IMR-90 (cell line): ENCODE results near the gene AKAP3. TPM values are rescaled to one million over a fixed set of nuclear protein-coding genes. Genes with fewer than 3 reads are reported as not detected.

ENCODE experiments used
- ATAC-seq: fragments of 200-7000 bp; cut with Tn5 transposase; 2 replicates; pipeline ENCODE4 v1.9.1; 2020; ENCODE audit warnings: low read depth, mild to moderate bottlenecking, moderate library complexity
- BruUV-seq: library from RNA; stranded (reverse); fragments of 400-500 nt; replicated peaks from 2 replicates; lab custom pipeline; 2021; lab: Mats Ljungman, UMichigan
- CTCF ChIA-PET: fragments of 300-600 bp; formaldehyde crosslinking; extraction: SDS; loops from one replicate; lab custom pipeline; 2021; ENCODE audit warnings: antibody characterized with exemption; lab: Yijun Ruan, JAX
- POLR2A ChIA-PET: fragments of 300-600 bp; sonication (Branson Sonifier 250); formaldehyde crosslinking; loops from one replicate; lab custom pipeline; 2022; ENCODE audit warnings: antibody characterized with exemption; ENCODE audit not compliant: unreplicated experiment; lab: Charles Lee
- DNase-seq: peaks from one replicate; pipeline ENCODE4 v3.0.0; 2013
- H2AFZ ChIP-seq: replicated peaks from 2 replicates; pipeline ENCODE3; 2013; ENCODE audit warnings: low read length, mild to moderate bottlenecking; ENCODE audit not compliant: poor library complexity
- H2AK5ac ChIP-seq: 2 replicates; pipeline ENCODE4 v1.6.1; 2013; ENCODE audit warnings: low read depth, low read length, inconsistent platforms
- H2AK9ac ChIP-seq: replicated peaks from 2 replicates; pipeline ENCODE3; 2013; ENCODE audit warnings: mild to moderate bottlenecking, low read depth, low read length, moderate library complexity; ENCODE audit not compliant: poor library complexity
- H2BK120ac ChIP-seq: 2 replicates; pipeline ENCODE4 v1.6.1; 2013; ENCODE audit warnings: low read depth, low read length, inconsistent platforms
- H2BK15ac ChIP-seq: 3 replicates; pipeline ENCODE4 v1.6.1; 2013; ENCODE audit warnings: low read depth, low read length, inconsistent platforms
- H2BK20ac ChIP-seq: 2 replicates; pipeline ENCODE4 v1.6.1; 2013; ENCODE audit warnings: low read depth, mild to moderate bottlenecking, inconsistent platforms, low read length, moderate library complexity
- H2BK5ac ChIP-seq: 2 replicates; pipeline ENCODE4 v1.6.1; 2013; ENCODE audit warnings: mild to moderate bottlenecking, low read depth, low read length, inconsistent platforms; ENCODE audit not compliant: poor library complexity, severe bottlenecking
- H3K14ac ChIP-seq: replicated peaks from 2 replicates; pipeline ENCODE4 v1.6.1; 2013; ENCODE audit warnings: low read depth, low read length, inconsistent platforms
- H3K18ac ChIP-seq: 2 replicates; pipeline ENCODE4 v1.6.1; 2013; ENCODE audit warnings: low read depth, low read length, control low read depth
- H3K23ac ChIP-seq: 2 replicates; pipeline ENCODE4 v1.6.1; 2013; ENCODE audit warnings: low read depth, low read length, inconsistent platforms
- H3K27ac ChIP-seq: 2 replicates; pipeline ENCODE4 v1.5.1; 2013; ENCODE audit warnings: mild to moderate bottlenecking, control low read depth, low read length; ENCODE audit not compliant: insufficient read depth
- H3K27me3 ChIP-seq: 2 replicates; pipeline ENCODE4 v1.6.1; 2013; ENCODE audit warnings: low read length; ENCODE audit not compliant: control insufficient read depth, insufficient read depth
- H3K36me3 ChIP-seq: 2 replicates; pipeline ENCODE4 v1.6.1; 2013; ENCODE audit warnings: low read length, mixed read lengths; ENCODE audit not compliant: control insufficient read depth, insufficient read depth
- H3K4ac ChIP-seq: 2 replicates; pipeline ENCODE4 v1.6.1; 2013; ENCODE audit warnings: low read depth, low read length, inconsistent platforms
- H3K4me1 ChIP-seq: 2 replicates; pipeline ENCODE4 v1.6.1; 2013; ENCODE audit warnings: low read length, mixed read lengths; ENCODE audit not compliant: control insufficient read depth, insufficient read depth
- H3K4me2 ChIP-seq: 2 replicates; pipeline ENCODE4 v1.6.1; 2013; ENCODE audit warnings: low read depth, mild to moderate bottlenecking, control low read depth, low read length, moderate library complexity
- H3K4me3 ChIP-seq: 2 replicates; pipeline ENCODE4 v1.5.1; 2013; ENCODE audit warnings: low read depth, mild to moderate bottlenecking, control low read depth, low read length, moderate library complexity; ENCODE audit not compliant: insufficient read depth
- H3K56ac ChIP-seq: 2 replicates; pipeline ENCODE4 v1.6.1; 2013; ENCODE audit warnings: low read length, inconsistent platforms; ENCODE audit not compliant: insufficient read depth; ENCODE audit errors: extremely low read depth
- H3K79me1 ChIP-seq, 2 experiments: 2 replicates each; pipeline ENCODE4 v1.6.1; 2013; ENCODE audit warnings: low read length in 2 of 2, inconsistent platforms in 1 of 2, low read depth in 1 of 2
- H3K9ac ChIP-seq: 2 replicates; pipeline ENCODE4 v1.6.1; 2013; ENCODE audit warnings: low read depth, low read length, control low read depth
- H3K9me1 ChIP-seq: 2 replicates; pipeline ENCODE4 v1.6.1; 2013; ENCODE audit warnings: low read length, inconsistent platforms; ENCODE audit not compliant: insufficient read depth
- H3K9me3 ChIP-seq: 2 replicates; pipeline ENCODE4 v1.6.1; 2013; ENCODE audit warnings: low read length; ENCODE audit not compliant: control insufficient read depth, insufficient read depth
- H4K20me1 ChIP-seq: 2 replicates; pipeline ENCODE4 v1.6.1; 2013; ENCODE audit warnings: low read length, inconsistent platforms; ENCODE audit not compliant: insufficient read depth
- H4K5ac ChIP-seq: 2 replicates; pipeline ENCODE4 v1.6.1; 2013; ENCODE audit warnings: mild to moderate bottlenecking, low read depth, low read length, control low read depth
- H4K8ac ChIP-seq, 2 experiments: 2 replicates each; pipeline ENCODE4 v1.6.1; 2013; ENCODE audit warnings: low read depth in 2 of 2, low read length in 2 of 2, control low read depth in 1 of 2, inconsistent platforms in 1 of 2
- H4K91ac ChIP-seq: 2 replicates; pipeline ENCODE4 v1.6.1; 2013; ENCODE audit warnings: low read depth, low read length, inconsistent platforms; ENCODE audit not compliant: insufficient read depth
- BHLHE40 ChIP-seq: fragments of 150-350 bp; IDR thresholded peaks from 2 replicates; pipeline ENCODE4 v1.6.1; 2016; ENCODE audit warnings: mild to moderate bottlenecking, low read depth, low read length
- CEBPB ChIP-seq: IDR thresholded peaks from 2 replicates; pipeline ENCODE4 v1.6.1; 2012; ENCODE audit warnings: low read depth, low read length, improper control_type of control experiment
- CHD1 ChIP-seq: IDR thresholded peaks from 2 replicates; pipeline ENCODE4 v1.6.1; 2012; ENCODE audit warnings: low read depth, low read length, improper control_type of control experiment
- FOS ChIP-seq: fragments of 150-350 bp; IDR thresholded peaks from 2 replicates; pipeline ENCODE4 v1.6.1; 2016; ENCODE audit warnings: low read depth, low read length
- MAFK ChIP-seq: IDR thresholded peaks from 2 replicates; pipeline ENCODE4 v1.6.1; 2012; ENCODE audit warnings: low read depth, low read length, improper control_type of control experiment
- MAZ ChIP-seq: IDR thresholded peaks from 2 replicates; pipeline ENCODE4 v1.6.1; 2012; ENCODE audit warnings: low read depth, mild to moderate bottlenecking, low read length, improper control_type of control experiment, moderate library complexity, borderline replicate concordance
- MXI1 ChIP-seq: IDR thresholded peaks from 2 replicates; pipeline ENCODE4 v1.6.1; 2012; ENCODE audit warnings: low read depth, mild to moderate bottlenecking, low read length, moderate library complexity, borderline replicate concordance
- NFE2L2 ChIP-seq: fragments of 150-350 bp; IDR thresholded peaks from 2 replicates; pipeline ENCODE4 v1.6.1; 2016; ENCODE audit warnings: low read depth, mild to moderate bottlenecking, low read length
- POLR2A ChIP-seq: IDR thresholded peaks from 2 replicates; pipeline ENCODE4 v1.6.1; 2012; ENCODE audit warnings: mild to moderate bottlenecking, low read depth, low read length
- RAD21 ChIP-seq: IDR thresholded peaks from 2 replicates; pipeline ENCODE4 v1.6.1; 2012; ENCODE audit warnings: low read length, improper control_type of control experiment
- RCOR1 ChIP-seq: IDR thresholded peaks from 2 replicates; pipeline ENCODE4 v1.6.1; 2012; ENCODE audit warnings: mild to moderate bottlenecking, low read length, improper control_type of control experiment; ENCODE audit not compliant: insufficient replicate concordance
- RFX5 ChIP-seq: IDR thresholded peaks from 2 replicates; pipeline ENCODE4 v1.8.0; 2012; ENCODE audit warnings: low read depth, mild to moderate bottlenecking, low read length, moderate library complexity
- SMC3 ChIP-seq: fragments of 150-350 bp; IDR thresholded peaks from 2 replicates; pipeline ENCODE4 v1.6.1; 2016; ENCODE audit warnings: low read depth, mild to moderate bottlenecking, antibody characterized with exemption, low read length, moderate library complexity
- whole genome bisulfite sequencing, 2 experiments: methylation state at CpG; one replicate each; pipeline versions ENCODE4 v1.1.5 to v1.1.7; 2013; ENCODE audit warnings: missing lambda C conversion rate in 2 of 2; ENCODE audit not compliant: insufficient read length in 1 of 2; ENCODE audit errors: extremely low coverage in 2 of 2; 5-methylcytosine and 5-hydroxymethylcytosine counted together
- dilution Hi-C: fragments of 300-500 bp; cut with HindIII; formaldehyde crosslinking; loops from one replicate; pipeline ENCODE4 v1.14.3; 2018; ENCODE audit warnings: low sequenced_read_pairs; ENCODE audit not compliant: unreplicated experiment
- in situ Hi-C: fragments of 300-500 bp; cut with MboI; formaldehyde crosslinking; loops from 3 replicates; pipeline ENCODE4 v1.14.3; 2019; ENCODE audit warnings: low sequenced_read_pairs, inconsistent platforms, mixed read lengths
- intact Hi-C: fragments of 100-400 bp; cut with micrococcal nuclease; formaldehyde crosslinking; loops from 2 replicates; pipeline ENCODE4 v1.10.0; 2022
- polyA plus RNA-seq, 3 experiments: library from polyadenylated mRNA; depleted of rRNA; stranded (reverse); fragments of >200 nt; gene quantifications; 2 replicates each; pipeline ENCODE4 v1.2.3, GENCODE V29; 2012; ENCODE audit warnings: low replicate concordance in 1 of 3
- total RNA-seq: library from RNA; depleted of rRNA; stranded (reverse); fragments of >200 nt; gene quantifications from 2 replicates; pipeline ENCODE4 v1.2.3, GENCODE V29; 2012
- TF ChIP-seq, protein P1 (sequence below): fragments of 150-350 bp; IDR thresholded peaks from 2 replicates; pipeline ENCODE4 v1.6.1; 2017; ENCODE audit warnings: mild to moderate bottlenecking, antibody characterized with exemption, low read length, low read depth
- TF ChIP-seq, protein P2 (sequence below): conservative IDR thresholded peaks from 2 replicates; pipeline ENCODE4 v1.5.1; 2012; ENCODE audit warnings: mild to moderate bottlenecking, low read depth, low read length, improper control_type of control experiment
- TF ChIP-seq, protein P3 (sequence below): fragments of 150-350 bp; IDR thresholded peaks from 2 replicates; pipeline ENCODE4 v1.6.1; 2016; ENCODE audit warnings: low read depth, mild to moderate bottlenecking, low read length, moderate library complexity, borderline replicate concordance

The AKAP3 gene
- total and polyA plus RNA-seq, 2 of the 4 experiments (the other 2 are of a cell fraction): 0.54 to 0.55 TPM

DNA sequence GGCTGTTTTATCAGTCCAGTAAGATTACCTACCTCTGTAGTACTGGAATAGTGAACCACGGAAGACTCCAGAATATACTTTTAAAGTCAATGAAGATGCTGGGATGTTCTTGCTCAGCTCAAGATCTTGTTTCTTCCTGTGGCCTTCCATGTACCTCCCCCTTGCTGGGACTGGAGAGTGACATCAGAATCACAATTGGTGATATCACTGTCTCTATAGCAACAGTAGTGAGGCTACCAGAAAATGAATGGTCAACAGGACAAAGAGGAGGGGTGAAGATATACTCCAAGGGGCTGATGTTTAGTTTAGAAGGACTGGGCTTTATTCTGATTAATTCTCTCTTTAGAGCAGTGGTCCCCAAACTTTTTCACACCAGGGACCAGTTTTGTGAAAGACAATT, 3.8 kb downstream of the AKAP3 start:
- Histone ChIP-seq H3K56ac (no peak overlapping the region), H2BK120ac (no peak overlapping the region), H2AFZ (no peak overlapping the region), H3K79me1 (peaks cover 0 to 20% of the 10 kb centered on the region in 2 experiments; a peak in 2 of 4 replicates), H4K20me1 (no peaks in the 10 kb centered on the region), H2AK5ac (no peak overlapping the region), H3K27me3 (no peaks in the 10 kb centered on the region), H2BK5ac (no peak overlapping the region), H2AK9ac (no peak overlapping the region), H3K4me2 (no peak overlapping the region), H3K4me3 (no peak overlapping the region), H3K9me3 (no peaks in the 10 kb centered on the region), H4K5ac (no peak overlapping the region), H4K8ac (no peak overlapping the region), H4K91ac (no peak overlapping the region), H2BK20ac (no peak overlapping the region), H3K4ac (no peak overlapping the region), H3K4me1 (no peaks in the 10 kb centered on the region), H3K23ac (no peak overlapping the region), H3K9me1 (no peaks in the 10 kb centered on the region), H3K9ac (no peak overlapping the region), H3K27ac (no peak overlapping the region), H3K18ac (no peak overlapping the region), H3K36me3 (no peaks in the 10 kb centered on the region), H3K14ac (no peak overlapping the region), H2BK15ac (no peak overlapping the region)
- in situ Hi-C loops: no loop called here
- intact Hi-C loops: loop anchor here (5.0 kb wide), 1 partner anchor 108 kb away; the partner anchor contains the start of gene RAD51AP1
- DNase-seq: no peak
- CTCF ChIA-PET: no interaction called here
- no peak for TF ChIP-seq RAD21
- no peak for TF ChIP-seq MAZ
- no peak for TF ChIP-seq MXI1
- TF ChIP-seq RFX5: no peak
- TF ChIP-seq BHLHE40: no peak
- no peak for TF ChIP-seq FOS
- no peak for TF ChIP-seq NFE2L2
- TF ChIP-seq, protein P1, sequence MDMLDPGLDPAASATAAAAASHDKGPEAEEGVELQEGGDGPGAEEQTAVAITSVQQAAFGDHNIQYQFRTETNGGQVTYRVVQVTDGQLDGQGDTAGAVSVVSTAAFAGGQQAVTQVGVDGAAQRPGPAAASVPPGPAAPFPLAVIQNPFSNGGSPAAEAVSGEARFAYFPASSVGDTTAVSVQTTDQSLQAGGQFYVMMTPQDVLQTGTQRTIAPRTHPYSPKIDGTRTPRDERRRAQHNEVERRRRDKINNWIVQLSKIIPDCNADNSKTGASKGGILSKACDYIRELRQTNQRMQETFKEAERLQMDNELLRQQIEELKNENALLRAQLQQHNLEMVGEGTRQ: no peak
- TF ChIP-seq RCOR1: no peak
- TF ChIP-seq, protein P2, sequence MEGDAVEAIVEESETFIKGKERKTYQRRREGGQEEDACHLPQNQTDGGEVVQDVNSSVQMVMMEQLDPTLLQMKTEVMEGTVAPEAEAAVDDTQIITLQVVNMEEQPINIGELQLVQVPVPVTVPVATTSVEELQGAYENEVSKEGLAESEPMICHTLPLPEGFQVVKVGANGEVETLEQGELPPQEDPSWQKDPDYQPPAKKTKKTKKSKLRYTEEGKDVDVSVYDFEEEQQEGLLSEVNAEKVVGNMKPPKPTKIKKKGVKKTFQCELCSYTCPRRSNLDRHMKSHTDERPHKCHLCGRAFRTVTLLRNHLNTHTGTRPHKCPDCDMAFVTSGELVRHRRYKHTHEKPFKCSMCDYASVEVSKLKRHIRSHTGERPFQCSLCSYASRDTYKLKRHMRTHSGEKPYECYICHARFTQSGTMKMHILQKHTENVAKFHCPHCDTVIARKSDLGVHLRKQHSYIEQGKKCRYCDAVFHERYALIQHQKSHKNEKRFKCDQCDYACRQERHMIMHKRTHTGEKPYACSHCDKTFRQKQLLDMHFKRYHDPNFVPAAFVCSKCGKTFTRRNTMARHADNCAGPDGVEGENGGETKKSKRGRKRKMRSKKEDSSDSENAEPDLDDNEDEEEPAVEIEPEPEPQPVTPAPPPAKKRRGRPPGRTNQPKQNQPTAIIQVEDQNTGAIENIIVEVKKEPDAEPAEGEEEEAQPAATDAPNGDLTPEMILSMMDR: no peak
- no peak for TF ChIP-seq MAFK
- TF ChIP-seq SMC3: no peak
- no peak for TF ChIP-seq CEBPB
- TF ChIP-seq, protein P3, sequence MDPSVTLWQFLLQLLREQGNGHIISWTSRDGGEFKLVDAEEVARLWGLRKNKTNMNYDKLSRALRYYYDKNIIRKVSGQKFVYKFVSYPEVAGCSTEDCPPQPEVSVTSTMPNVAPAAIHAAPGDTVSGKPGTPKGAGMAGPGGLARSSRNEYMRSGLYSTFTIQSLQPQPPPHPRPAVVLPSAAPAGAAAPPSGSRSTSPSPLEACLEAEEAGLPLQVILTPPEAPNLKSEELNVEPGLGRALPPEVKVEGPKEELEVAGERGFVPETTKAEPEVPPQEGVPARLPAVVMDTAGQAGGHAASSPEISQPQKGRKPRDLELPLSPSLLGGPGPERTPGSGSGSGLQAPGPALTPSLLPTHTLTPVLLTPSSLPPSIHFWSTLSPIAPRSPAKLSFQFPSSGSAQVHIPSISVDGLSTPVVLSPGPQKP: no peak
- no peak for TF ChIP-seq POLR2A
- TF ChIP-seq CHD1: no peak
- dilution Hi-C loops: no loop called here
- BruUV-seq: no TSS peak
- POLR2A ChIA-PET: no interaction called here
- WGBS, 2 experiments: no CpG with 5 or more reads among the region's 1 CpG
- no peak for ATAC-seq
